SH-SY5Y (cell line): ENCODE measurements around the gene GPSM1.

Experiments
- GATA2 ChIP-seq: IDR thresholded peaks from 2 replicates; pipeline ENCODE4 v1.6.1; 2011; ENCODE audit warnings: mild to moderate bottlenecking, low read depth, low read length
- GATA3 ChIP-seq: IDR thresholded peaks from 2 replicates; pipeline ENCODE4 v1.6.1; 2011; ENCODE audit warnings: low read depth, mild to moderate bottlenecking, low read length, moderate library complexity

DNA sequence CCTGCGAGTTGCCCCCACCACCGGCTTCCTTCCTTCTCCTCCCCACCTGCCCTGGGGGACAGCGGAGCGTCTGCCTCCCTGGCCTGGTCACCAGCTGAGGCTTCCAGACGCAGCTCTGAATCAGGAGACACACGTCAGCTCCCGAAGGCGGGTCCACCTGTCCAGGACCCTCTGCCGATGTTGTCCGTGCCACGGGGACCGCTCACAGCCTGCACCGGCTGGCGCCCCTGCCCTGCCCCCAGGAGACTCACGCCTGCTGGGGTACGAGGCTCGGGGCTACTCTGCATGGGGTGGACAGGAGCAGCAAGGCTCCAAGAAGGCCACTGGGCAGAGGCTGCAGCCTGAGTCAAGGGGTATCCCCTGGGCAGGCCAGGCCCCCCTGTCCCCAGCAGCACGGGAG is 21.5 kb upstream of the GPSM1 start:
- TF ChIP-seq GATA3 (no peak), GATA2 (no peak; the same call in 1 of the 2 replicates)
